GM19328 (cell line): ENCODE measurements around the gene PSMD14.
"Not testable (repeated sequence)": the region's sequence is repeated elsewhere in the genome, so short reads cannot be mapped to it uniquely, and the experiment has no call there.

Experiments used
- ATAC-seq: cut with Tn5 transposase; IDR thresholded peaks from one replicate; pipeline ENCODE4 v1.9.1; 2021; ENCODE audit warnings: mild to moderate bottlenecking, moderate library complexity; ENCODE audit not compliant: unreplicated experiment

PSMD14 gene

DNA sequence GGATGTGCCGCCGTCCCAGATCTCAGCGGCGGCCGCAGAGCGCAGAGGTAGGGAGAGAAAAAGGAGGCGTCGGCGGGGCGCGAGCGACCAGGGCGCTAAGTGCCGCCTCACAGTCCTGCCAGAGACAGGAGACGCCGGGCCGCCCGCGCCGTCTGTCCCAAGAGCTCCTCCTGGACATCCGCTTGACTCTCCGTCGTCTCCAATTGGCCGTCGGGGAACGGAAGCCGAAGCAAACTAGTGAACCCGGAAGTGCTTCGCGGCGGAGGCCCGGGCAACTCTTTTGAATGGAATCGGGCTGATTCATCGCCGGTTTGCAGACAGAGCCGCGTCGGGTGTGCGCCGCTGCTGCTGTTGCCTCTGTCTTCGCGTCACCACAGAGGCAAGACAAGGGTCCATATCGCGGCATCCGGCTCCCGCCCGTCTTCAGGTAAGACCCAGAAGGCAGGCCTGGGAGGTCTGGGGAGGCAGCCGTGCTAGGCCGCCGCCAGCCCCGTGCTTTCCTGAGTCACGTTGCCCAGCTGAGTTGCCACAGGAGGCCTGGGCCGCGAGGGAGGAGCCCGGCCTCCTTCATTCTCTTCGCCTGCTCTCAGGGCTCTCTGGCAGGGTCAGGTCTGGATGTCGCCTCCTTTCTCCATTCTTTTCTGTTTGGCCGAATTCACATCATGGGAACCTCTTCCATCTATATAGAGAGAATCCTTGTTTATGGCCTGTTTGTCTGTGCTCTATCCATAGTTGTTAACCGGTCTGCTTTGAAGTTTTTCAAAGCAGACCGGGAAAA lies at the start of gene PSMD14:
TSS of gene PSMD14 (plus strand) at position 248 of the 778 bp plus-strand sequence. CDS start 10,401 bp downstream, outside the sequence.
- ATAC-seq, result peak; percentile 95

DNA sequence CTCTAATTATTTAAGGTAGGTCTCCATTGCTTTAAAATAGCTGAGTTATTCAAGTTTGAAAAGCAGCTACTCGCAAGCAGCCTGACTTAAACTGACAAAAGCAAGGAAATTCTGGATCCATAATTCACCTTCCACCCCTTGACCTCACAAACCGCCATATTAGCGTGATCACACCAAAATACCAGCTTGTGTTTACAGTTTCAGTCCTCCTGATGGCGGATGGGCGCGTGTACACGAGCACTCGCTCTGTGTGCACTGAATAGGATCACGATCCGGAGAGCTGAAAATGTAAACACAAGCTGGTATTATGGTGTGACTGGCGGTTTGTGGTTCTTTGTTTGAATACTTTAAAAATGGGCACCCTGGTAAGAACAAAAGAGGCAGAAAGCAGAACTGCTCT lies 42.4 kb upstream of the PSMD14 start:
- ATAC-seq, result no peak

DNA sequence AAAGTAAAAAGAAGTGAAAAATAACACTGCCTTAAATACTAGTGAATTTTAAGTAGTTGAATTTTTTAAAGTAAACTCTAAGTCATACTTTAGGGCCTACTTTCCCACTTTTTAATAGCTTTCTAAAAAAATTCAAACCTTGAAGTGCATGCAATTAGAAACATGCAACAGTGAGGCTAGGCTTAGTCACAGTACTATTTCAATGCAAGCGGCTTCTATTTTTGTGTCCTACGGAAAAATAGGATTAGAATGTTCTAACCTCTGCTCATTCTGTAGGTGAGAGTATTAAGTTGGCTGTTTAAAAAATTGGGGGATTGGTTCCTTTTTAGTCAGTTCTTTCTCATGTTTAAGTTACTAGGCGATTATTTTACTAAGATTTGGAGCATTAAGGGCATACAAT lies 39.1 kb upstream of the PSMD14 start:
- no peak for ATAC-seq

DNA sequence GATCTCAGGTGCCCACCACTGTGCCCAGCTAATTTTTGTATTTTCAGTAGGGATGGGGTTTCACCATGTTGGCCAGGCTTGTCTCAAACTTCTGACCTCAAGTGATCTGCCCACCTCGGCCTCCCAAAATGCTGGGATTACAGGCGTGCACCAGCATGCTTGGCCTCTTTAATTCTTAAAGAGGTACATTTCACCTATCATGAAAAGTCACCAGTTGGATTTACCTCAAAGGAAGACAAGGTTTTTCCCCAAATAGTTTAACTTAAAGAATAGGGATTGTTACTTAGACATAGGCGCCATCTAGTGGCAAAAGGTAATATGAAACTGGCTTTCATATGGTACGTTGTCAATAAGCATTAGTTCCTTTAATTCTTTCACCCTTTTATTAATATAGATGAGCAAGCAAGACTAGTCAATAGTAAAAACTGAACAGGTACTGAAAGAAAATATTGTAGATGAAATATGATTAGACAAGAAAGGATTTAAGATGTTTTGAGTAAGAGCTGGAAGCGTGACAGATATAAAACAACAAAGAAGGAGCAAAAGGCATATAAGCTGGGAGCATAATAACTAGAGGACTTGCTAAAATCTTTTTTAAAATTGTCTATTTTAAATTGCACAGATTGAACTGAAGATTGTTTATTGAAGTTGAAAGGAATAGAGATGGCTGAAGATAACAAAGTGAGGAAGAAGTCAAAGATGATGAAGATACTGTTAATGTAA lies 35.0 kb upstream of the PSMD14 start:
- peak; percentile 74 for ATAC-seq

DNA sequence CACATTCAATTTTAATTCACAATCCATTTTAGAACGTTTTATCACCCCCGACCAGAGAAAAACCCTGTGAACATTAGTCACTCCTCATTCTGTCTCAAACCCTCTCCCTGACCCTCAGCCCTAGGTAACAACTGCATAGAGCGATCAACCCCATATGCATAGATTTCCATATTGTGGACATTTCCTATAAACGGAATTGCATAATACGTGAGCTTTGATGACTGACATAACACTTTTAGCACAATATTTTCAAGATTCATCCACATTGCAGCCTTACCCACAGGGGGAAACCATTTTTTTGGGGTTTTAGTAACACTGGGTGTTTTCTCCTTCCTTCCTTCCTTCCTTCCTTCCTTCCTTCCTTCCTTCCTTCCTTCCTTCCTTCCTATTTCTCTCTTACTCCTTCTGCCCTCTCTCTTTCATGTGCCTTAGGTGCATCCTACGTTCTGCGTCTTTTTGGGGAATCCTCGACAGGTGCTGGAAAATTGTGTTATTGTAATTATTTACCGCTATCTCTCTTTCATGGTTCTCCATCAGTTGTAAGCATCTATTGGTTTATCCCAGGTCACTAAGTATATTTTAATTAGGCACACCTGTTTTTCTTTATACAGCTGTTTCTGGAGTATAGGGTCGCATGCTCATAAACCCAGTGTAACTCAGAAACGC lies 29.5 kb upstream of the PSMD14 start:
- not testable (repeated sequence) for ATAC-seq

DNA sequence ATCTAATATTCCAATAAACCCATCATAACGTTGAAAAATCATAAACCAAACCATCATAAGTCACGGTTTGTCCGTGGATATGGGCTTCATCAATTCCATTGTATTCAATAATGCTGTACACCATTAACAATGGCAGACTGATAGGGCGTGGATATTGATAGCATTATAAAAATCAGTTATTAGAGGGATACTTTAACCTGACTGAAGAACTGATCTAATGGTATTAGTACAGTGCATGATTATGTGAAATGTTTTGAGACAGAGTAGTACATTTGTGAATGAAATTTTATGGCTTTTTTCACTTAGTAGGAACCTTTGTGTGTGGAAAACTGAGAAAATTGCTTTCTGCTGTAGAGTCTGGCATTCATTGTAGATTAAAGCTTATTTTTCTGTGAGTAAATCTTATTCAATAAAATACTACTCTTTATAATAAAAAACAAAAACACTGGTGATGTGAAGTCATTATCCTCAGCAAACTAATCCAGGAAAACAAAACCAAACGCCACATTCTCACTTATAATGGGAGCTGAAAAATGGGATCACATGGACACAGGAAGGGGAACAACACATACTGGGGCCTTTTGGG lies 28.9 kb upstream of the PSMD14 start:
- ATAC-seq, result not testable (repeated sequence)

DNA sequence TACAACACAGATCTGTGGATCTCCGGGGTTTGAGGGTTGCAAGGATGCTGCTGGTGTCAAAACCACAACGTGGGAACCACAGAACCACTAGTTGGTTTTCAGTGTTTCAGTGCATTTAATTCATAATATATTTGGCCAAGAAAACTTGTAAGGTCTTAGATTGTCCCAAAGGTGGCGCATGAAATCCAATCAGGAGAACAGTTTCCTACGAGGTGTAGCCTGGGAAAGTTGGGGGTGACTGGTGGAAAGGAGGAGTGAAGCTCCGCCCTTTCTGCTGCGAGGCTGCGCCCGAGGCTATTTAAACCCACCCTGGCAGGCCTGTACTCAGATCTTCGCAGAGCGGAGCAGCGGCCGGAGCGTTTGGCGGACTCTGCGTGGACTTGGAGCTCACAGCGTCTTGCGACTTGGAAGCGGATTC lies 27.3 kb upstream of the PSMD14 start:
- not testable (repeated sequence) for ATAC-seq

DNA sequence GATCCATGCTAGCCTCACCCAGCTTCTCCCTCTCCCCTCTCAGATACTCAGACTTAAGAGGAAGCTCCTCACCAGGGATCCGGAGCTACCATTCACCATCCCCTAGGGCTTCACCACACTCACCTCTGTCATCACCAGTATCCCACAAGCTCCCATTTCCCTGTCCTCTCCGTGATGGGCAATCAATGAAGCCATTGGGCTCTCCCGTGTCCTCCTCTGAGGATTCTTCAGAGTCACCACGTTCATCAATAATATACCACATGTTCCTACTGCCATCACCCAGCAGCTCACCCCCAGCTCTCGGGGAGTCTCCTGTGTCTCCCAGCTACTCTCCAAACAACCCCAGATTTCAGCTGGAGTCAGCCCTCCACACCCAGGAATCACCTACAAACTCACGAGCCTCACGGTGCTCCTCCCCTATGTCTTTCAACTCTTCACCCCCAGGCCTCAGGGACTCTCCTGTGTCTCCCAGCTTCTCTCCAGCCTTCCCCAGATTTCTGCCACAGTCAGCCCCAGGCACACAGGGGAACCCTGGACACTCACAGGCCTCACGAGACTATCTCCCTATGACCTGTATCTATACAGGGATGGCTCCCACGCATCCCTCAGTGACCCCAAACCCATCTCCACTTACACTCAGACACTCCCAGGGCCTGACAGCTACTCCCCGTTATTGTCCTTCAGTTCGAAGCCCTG lies 26.5 kb upstream of the PSMD14 start:
- not testable (repeated sequence) for ATAC-seq

DNA sequence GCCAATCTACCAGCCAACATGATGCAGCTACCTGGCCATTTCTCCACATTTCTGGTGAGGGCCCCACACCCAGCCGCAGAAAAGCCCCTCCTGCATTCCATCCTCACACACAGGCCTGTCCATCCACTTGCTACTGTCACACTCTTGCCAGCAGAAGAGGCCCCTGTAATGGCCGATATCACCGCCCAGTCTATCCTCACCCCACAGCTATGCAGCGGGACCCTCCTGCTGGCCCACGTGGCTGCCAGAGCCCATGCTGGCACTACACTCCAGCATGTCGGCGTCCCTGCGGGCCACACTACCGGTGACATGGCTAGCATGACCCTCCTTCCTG lies 25.9 kb upstream of the PSMD14 start:
- ATAC-seq, result not testable (repeated sequence)

DNA sequence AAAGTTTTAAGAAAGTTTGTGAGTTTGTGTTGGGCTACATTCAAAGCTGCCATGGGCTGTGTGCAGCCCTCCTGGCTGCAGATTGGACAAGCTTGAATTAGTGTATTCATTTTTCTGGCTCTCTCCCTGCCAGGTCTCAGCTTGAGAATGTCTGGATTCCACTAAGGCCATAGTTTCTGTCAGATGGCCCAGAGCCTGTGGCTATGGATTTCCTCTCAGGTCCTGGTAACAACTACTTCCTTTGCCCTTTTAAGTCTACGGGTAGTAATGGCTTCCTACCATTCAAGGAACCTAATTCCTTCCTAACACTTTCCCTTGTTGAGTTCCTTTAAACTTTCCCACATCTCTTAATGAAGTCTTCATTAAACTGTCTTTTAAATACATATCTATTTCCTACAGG lies 24.3 kb upstream of the PSMD14 start:
- no peak for ATAC-seq

DNA sequence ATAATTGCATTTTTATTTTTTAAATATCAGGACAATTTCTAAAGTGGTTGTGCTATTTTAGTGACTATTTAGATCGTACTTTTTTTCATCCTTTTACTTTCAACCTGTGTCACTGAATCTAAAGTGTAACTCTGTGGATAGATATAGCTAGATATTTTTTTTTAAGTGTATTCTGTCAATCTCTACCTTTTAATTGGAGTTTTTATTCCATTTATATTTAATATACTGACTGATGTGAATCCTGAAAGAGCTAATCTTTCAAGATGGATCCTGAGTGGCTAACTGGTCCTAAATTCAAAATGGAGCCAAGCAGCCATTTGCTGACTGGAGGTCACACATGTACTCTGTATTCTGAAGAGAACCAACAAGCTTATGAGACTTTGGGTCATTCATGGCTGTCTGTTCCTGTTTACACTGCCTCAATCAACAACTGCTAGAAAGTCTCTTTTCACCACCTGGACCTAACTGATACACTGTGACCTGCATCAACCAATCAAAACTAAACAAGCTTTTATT lies 4.6 kb upstream of the PSMD14 start:
- no peak for ATAC-seq

DNA sequence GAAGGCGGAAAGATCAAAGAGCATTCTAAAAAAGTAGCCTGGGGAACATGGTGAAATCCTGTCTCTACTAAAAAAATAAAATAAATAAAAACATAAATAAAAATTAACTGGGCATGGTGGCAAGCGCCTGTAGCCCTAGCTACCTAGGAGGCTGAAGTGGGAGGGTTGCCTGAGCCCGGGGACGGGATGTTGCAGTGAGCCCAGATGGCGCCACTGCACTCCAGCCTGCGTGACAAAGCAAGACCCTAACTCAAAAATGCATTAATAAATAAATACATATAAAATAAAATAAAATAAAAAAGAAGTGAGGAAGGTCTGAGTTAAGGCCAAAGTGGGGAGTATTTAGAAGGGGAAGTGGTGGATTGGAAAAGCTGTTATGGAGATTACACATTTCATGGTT lies 1.3 kb upstream of the PSMD14 start:
- no peak for ATAC-seq

DNA sequence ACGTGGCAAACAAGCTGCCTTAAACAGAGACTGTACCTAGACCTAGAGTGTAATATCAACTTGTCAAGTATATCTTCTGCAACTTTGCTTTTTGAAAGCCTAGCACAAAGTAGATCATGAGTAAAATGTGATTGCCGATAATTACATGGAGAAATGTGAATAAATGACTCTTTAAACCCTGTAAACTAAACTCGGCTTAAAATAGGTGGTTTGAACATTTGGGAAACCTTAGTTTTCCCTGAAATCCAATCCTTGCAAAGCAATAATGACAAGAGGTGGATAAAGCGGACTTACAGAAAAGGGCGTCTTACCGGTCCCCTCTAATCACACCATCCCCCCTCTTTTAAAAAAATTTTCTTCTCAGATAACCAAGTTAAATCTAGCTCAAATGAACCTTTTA lies 549 bp upstream of the PSMD14 start:
- ATAC-seq, result no peak

DNA sequence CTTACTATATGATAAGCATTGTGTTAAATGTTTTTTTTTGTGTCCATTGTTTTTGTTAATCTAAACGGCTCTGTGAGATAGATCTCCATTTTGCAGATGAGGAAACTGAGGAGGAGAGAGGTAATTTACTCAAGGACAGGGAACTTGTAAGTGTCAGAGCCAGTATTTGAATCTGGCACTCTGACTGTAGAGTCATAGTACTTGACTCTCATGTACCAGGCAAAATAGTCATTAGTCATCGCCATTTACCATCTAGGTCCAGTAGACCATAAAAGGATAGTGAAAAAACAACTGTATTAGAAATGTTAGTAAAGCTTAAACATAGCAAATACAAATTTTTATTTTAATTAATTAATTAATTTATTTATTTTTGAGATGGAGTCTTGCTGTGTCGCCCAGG lies 4.8 kb downstream of the PSMD14 start:
- no peak for ATAC-seq

DNA sequence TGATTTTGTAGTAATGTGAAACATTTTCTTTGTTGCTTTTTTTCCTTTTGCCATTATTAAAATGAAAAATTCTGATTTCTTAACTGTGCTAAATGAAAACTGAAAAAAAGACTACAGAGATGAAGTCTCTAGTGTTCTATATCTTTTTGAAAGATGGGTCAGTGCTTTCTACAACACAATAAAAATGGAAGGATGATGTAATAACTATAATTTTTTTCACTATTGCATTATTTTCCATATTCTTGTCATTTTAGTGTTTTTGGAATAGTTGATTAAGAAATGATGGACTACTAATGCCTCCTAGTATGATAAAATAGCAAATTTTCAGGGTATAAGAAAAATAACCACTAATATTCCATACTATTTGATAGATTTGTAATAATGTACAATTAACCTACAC lies 7.2 kb downstream of the PSMD14 start:
- ATAC-seq, result no peak

DNA sequence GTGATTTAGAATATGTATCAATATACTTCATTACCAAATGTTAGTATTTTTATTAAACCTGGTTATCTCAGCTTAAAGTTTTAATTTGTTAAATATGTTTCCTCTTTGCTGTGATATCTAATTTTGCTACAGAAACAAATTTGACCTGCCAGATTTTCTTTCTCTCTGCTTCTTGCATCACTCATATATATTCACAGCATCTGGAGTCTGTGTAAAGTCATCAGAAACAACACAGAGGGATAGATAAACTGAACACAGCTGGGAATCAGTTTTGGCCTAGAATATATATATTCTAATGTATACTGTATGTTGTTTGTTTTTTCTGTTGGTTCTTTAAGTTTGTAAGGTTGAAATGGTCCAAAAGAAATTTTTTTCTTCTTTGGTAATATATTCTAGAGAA lies 8.5 kb downstream of the PSMD14 start:
- no peak for ATAC-seq

DNA sequence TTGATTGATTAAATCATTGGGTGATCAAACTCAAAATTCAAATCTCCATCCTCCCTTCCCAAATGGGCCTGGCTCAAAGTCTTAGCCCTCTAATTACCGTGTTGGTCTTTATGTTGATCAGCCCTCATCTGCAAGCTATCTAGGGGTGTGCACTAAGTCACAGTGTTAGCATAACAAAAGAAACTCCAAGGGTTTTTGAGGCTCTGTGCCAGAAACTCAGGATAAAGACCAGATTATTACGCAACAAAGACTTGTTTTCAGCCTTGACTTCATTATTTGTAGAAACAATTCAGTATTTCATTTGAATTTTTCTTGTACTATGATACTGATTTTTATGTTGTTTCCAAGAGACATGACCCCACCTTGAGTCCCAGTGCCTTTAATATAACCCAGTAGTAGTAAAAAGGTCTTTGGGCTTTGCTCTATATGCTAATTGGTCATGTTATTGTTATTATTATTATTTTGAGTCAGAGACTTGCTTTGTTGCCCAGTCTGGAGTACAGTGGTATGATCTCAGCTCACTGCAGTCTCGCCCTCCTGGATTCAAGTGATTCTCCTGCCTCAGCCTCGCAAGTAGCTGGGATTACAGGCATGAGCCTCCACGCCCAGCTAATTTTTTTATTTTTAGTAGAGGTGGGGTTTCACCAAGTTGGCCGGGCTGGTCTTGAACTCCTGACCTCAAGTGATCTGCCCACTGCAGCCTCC lies 13.9 kb downstream of the PSMD14 start:
- ATAC-seq, result no peak

DNA sequence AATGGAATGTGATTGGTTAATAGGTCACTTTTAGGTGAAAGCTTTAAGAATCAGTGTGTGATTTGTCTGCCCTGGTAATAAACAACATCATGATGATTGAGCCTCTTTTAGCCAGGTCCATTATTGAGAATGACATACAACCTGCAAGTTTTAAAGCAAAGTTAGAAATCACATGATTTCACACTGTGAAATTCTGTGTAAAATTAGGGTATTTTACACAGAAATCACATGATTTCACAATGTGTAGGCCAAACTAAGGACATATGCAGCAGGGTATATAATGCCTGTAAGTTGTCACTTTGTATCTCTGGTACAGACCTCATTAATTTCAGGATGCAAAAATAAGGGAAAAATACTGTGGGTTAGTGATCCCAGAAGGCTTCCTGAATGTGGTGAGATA lies 16.7 kb downstream of the PSMD14 start:
- no peak for ATAC-seq

DNA sequence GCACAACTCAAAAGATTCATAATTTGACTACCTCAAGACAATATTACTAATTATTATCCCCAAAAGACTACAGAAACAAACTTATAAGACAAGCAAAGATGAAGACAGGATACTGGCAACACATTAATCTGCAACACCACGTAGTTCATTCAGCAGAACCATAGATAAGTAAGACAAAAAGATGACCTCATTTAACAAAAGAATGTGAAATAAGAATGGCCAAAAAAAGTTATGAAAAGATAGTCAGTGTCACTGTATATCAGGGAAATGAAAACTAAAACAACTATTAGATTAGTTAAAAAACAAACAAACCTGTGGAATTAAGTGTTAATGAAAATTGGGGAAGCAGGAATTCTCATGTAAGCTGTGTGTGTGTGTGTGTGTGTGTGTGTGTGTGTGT lies 19.4 kb downstream of the PSMD14 start:
- no peak for ATAC-seq

DNA sequence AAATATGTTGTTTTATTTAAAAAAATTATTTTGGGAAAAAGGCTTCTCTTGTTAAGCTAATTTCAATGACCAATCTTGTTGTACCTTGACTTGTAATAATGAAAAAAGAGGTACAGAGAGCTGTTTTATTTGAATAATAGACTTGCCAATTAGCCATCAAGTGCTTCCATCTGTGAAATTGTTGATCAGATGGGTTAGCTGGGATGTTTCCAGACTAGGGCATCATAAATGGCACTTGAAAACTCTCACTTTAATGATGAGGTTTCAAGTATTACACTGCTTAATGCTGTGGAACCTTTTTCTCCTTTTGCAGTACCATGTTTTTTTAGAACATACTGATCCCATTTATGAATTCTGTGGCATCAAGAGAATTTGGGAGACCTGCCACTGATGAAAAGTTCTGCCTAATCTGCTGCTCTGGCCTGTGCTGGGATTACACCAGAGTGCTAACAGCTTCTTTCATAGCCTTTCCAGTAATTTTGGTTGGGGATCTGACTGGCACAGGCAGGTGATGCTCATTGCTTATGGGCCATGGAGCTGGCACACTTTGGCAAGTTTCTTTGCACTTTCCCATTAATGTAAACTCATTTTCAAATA lies 24.2 kb downstream of the PSMD14 start:
- no peak for ATAC-seq
